Measurements from ENCODE around the gene ACMSD.
A peak's percentile ranks its signal among the peaks of the same experiment; 100 is the strongest.
"Not testable (repeated sequence)": the region's sequence is repeated elsewhere in the genome, so short reads cannot be mapped to it uniquely, and the experiment has no call there.

ACMSD gene

DNA sequence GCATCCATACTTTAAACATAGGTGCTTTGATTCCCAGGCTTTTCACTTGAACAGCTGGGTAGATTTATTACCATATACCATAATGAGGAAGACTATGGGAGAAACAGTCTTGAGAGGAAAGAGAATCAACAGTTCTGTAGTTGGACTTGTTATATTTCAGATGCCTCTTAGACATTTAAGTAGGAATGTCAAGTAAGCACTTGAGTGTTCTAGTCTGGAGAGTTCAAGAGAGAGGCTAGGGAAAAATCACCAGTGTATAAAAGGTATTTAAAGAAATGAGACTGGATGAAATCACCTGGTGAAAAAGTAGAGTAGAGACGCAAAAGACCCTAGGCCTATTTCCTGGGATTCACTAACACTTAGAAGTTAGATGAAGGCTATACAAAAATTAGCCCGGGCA, 66.8 kb downstream of the ACMSD start:
- DNase-seq, result no peak

DNA sequence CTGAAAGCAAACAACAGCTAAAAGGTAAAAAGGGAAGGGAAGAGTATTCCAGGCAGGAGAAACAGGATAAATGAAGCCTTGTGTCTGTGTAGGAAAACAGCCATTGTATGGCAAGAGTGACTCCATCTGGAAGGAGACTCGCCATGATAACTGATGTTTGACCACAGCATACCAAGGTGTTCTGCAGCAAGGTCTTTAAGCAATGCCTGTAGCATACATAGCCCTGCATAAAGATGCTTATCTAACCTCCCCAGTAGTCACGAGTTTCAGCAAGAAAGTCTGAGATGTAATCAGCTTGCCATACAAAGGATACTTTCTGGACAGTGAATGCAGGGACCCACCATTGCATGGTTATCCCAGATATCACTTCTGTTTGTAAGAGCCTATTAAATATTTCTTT, 68.3 kb downstream of the ACMSD start:
- DNase-seq, result no peak

DNA sequence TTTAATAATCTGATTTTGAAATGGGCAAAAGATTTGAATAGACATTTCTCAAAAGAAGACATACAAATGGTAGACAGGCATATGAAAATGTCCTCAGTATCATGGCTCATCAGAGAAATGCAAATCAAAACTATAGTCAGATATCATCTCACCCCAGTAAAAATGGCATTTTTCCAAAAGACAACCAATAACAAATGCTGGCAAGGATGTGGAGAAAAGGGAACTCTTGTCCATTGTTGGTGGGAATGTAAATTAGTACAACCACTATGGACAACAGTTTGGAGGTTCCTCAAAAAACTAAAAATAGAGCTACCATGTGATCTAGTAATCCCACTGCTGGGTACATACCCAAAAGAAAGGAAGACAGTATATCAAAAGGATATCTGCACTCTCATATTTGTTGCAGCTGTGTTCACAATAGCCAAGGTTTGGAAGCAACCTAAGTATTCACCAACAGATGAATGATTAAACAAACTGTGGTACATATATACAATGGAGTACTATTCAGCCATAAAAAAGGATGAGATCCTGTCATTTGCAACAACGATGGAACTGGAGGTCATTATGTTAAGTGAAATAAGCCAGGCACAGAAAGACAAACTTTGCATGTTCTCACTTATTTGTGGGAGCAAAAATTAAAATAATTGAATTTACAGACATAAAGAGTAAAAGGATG, 69.2 kb downstream of the ACMSD start:
- not testable (repeated sequence) for DNase-seq

- DNase-seq, result no peak
Measured at GRCh38 chr2:134910763-134911399, 72.5 kb downstream of the ACMSD start.

DNA sequence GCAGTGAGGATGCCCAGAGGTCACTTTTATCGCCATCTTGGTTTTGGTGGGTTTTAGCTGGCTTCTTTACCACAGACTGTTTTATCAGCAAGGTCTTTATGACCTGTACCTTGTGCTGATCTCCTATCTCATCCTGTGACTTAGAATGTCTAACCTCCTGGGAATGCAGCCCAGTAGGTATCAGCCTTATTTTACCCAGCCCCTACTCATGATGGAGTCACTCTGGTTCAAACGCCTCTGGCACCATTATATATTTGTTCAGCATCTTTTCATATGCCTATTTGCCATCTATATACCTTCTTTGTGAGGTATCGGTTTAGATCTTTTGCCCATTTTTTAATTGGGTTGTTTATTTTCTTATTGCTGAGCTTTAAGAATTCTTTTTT, 73.0 kb downstream of the ACMSD start:
- no peak for DNase-seq

DNA sequence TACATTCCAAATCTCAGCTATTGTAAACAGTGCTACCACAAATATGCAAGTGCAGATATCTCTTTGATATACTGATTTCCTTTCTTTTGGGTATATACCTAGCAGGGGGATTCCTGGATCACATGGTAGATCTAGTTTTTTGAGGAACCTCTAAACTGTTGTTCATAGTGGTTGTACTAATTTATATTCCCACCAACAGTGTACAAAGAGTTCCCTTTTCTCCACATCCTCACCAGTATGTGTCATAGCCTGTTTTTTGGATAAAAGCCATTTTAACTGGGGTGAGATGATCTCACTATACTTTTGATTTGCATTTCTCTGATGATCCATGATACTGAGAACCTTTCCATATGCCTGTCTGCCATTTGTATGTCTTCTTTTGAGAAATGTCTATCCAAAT, 73.9 kb downstream of the ACMSD start:
- DNase-seq, result no peak

DNA sequence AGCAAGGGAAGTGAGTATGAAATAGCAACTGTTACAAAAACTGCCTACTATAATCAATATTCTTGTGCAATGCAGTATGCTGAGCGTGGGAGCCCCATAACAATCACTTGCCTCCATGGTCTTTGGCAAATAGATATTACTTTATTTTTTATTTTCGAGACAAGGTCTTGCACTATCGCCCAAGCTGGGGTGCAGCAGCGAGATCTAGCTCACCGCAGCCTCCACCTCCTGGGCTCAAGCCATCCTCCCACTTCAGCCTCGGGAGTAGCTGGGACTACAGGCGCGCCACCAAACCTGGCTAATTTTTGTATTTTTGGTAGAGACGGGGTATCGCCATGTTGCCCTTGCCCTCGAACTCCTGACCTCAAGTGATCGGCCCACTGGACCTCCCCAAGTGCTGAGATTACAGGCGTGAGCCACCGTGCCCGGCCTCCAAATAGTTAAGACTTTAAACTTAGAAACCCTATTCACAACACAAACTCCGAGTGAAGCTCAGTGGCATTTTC, 79.0 kb downstream of the ACMSD start:
- DNase-seq, result peak in 7 of 58 donors; percentile 2 to 32 (median 15)

DNA sequence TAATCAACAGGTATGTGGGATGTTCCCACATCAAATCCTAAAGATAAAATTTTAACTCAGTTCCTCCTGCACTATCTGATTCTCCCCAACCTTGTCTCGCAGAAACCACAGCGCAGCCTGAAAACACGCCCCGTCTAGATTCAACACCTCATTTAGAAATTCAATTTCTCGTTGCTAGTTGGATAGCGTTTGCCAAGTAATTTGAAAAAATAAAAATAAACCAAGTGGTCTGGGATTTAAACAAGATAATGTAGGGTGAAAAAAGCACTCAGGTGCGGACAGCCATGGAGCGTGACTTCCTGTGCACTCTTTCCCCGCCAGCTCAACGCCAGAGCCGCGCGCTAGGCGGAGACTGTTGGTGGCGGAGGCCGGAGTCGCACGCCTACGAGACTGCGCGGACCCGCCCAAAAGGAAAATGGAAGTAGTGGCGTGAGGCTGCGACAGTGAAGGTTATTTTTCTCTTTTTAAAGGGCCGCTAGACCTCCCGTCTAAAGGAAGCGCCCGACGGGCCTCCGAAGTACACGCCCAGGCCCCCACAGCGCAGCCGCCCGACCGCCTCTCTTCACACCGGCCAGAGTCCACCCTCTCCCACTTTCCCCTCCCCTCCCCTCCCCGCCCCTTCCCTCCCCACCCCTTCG, 79.6 kb downstream of the ACMSD start:
- peak in 13 of 58 donors; percentile 79 to 97 (median 95) for DNase-seq

- DNase-seq, result peak; percentile 94 to 100 (median 99)
Measured at GRCh38 chr2:134918526-134919340, 80.3 kb downstream of the ACMSD start, which contains the start of gene CCNT2. CCNT2 (plus strand) TSS chr2:134918822; CDS start chr2:134918855, 33 bp downstream.

- DNase-seq, result peak in 14 of 58 donors; percentile 21 to 64 (median 41)
Measured at GRCh38 chr2:134919341-134920210, 81.2 kb downstream of the ACMSD start.

DNA sequence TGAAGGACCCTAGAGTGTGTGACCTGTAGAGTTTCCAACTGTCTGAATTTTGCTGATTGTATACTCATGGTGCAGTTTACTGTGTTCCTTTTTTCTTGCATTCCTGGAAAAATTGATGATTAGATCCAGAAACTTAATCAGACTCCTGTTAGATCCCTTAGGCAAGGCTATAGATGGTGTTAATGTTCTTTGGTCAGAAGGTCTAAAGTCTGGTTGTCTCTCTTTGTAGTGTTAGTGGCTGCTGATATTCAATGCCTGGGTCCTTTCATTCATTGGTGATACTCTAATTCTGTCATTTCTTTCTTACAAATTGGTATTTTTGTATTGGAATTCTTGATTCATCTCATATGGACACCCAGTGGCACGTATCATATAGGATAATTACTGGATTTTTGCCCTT, 86.5 kb downstream of the ACMSD start:
- DNase-seq, result no peak

GRCh38 chr2:134926231-134926931, 88.0 kb downstream of the ACMSD start:
- DNase-seq, result no peak

GRCh38 chr2:134927195-134927594, 88.8 kb downstream of the ACMSD start:
- no peak for DNase-seq

DNA sequence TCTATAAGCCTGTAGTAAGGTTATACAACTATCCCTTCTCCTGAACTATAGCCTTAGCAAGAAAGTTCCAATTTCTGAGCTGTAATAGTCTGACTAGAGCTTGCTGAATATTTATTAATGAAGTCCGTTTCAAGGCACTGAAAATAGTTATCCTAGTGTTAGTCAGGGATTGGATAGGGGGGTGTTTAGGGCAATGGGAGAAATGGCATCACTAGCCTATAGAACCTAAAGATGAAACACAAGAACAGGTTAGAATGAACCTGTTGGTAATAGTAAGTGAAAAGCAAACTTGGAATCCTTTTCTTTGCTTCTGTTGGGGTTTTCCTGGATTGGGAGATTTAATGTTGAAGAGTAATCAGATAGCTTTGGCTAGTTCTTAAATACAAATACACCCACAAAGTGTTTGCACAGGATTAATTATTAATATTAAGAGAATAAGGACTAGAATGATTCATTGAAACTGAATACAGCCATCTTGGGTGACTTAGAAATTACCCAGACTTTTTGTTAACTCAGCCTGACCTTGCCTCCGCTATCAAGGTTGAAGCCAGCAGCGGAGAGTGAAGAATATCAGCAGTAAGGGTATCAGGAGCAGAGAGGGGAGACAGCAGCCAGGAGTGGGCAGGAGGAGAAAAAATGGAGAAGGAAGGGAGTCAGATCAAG, 94.6 kb downstream of the ACMSD start:
- no peak for DNase-seq

- no peak for DNase-seq
Measured at GRCh38 chr2:134933732-134934131, 95.3 kb downstream of the ACMSD start.

- DNase-seq, result no peak
Measured at GRCh38 chr2:134934150-134934549, 95.7 kb downstream of the ACMSD start.

- DNase-seq, result no peak
Measured at GRCh38 chr2:134934641-134935040, 96.2 kb downstream of the ACMSD start.

GRCh38 chr2:134936691-134937090, 98.3 kb downstream of the ACMSD start:
- DNase-seq, result no peak

DNA sequence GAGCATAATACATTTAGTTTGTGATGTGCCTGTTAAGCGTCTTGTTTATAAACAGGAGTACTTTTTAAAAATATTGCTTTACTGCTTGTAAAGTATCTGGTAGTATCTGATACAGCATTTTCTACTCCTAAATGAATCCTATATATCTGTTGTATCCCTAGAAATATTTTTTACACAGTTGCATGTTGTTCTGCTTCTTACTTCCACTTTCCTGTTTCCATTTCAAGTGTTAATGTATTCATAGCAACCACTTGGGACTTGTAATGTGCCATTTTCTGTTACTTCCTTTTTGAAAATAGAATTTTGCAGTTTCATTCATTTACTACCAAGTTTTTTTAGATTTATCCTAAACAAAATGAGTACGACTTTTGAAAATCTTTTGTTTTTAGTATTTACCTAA, 105.1 kb downstream of the ACMSD start:
- no peak for DNase-seq
